Measurements from ENCODE around the gene PHOSPHO2. TPM values are rescaled to one million over a fixed set of nuclear protein-coding genes. Genes with fewer than 3 reads are reported as not detected.

Gene PHOSPHO2
- total RNA-seq, 4 donors from 2014 or later = 12.1 to 20.0 (median 13.2) TPM

DNA sequence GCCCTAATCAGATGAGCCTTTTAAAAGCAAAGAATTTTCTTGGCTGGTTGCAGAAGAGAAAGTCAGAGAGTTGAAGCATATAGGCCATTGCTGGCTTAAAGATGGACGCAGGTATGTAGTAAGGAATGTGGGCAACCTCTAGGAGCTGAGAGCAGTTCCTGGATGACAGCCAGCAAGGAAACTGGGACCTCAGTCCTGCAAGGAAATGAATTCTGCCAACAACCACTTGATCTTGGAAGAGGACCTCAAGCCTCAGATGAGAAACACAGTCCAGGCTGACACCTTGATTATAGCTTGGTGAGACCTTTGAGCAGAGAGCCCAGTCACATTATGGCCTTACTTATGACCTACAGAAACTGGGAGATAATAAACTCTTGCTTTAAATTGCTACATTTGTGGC is 15.7 kb downstream of the PHOSPHO2 start:
- DNase-seq = peak; percentile 62 to 66
- no peak overlapping the region for H3K4me3 ChIP-seq (replicated peaks in 1 of 3)
- no peaks in the 10 kb centered on the region for H3K9me3 ChIP-seq
- intact Hi-C loops (cut with DNase I) = no loop called here
- peaks cover 8 to 13% of the 10 kb centered on the region in 2 donors for H3K4me1 ChIP-seq
- H3K27me3 ChIP-seq = no peaks in the 10 kb centered on the region
- no peak overlapping the region for H3K27ac ChIP-seq
- WGBS, 2 donors = 23 to 50% methylated on average over 1 of the region's 1 CpG
- H3K36me3 ChIP-seq = no peaks in the 10 kb centered on the region
- TF ChIP-seq POLR2A (IDR thresholded peaks at IDR 0.05) = no peak
- TF ChIP-seq, protein P1, sequence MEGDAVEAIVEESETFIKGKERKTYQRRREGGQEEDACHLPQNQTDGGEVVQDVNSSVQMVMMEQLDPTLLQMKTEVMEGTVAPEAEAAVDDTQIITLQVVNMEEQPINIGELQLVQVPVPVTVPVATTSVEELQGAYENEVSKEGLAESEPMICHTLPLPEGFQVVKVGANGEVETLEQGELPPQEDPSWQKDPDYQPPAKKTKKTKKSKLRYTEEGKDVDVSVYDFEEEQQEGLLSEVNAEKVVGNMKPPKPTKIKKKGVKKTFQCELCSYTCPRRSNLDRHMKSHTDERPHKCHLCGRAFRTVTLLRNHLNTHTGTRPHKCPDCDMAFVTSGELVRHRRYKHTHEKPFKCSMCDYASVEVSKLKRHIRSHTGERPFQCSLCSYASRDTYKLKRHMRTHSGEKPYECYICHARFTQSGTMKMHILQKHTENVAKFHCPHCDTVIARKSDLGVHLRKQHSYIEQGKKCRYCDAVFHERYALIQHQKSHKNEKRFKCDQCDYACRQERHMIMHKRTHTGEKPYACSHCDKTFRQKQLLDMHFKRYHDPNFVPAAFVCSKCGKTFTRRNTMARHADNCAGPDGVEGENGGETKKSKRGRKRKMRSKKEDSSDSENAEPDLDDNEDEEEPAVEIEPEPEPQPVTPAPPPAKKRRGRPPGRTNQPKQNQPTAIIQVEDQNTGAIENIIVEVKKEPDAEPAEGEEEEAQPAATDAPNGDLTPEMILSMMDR (IDR thresholded peaks at IDR 0.05) = no peak

DNA sequence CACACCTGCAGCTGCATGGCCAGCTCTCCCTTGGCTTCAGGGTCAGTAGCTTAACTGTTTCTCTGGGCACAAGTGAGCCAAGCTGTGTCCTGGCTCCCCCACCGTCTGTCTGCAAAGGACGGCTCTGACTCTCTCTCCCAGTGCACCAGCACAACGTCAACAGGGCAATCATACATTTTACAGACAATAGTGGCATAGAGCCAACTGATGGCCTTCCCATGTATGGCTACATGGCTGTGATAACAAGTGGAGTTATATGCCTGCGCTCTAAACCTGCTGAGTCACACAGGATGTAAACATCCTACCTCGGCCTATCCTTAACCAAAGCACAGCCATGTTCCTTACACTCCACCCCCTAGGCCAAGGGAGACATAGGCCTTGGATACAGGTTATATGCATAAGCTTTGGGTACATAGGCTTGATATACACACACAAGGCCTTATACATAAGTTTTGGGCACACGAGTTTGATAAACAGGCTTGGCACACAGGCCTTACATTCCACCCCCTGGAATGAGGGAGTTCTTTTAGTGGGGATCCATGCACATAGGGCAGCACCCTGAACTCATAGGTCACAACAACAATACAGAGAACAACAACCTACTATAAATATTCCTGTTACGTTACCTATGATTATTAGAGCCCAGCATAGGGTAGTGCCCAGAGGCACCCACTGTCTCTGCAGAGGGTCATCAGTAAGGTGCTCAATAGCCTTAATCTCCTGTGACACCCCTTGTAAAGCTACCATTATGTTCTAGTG is 17.7 kb downstream of the PHOSPHO2 start:
- H3K9me3 ChIP-seq = no peaks in the 10 kb centered on the region
- intact Hi-C loops (cut with DNase I) = no loop called here
- peaks cover 0 to 9% of the 10 kb centered on the region in 2 donors for H3K4me1 ChIP-seq
- TF ChIP-seq POLR2A (IDR thresholded peaks at IDR 0.05) = no peak
- TF ChIP-seq, protein P1 (IDR thresholded peaks at IDR 0.05) = no peak
- no peaks in the 10 kb centered on the region for H3K36me3 ChIP-seq
- H3K27me3 ChIP-seq = no peaks in the 10 kb centered on the region
- H3K27ac ChIP-seq = no peak overlapping the region
- WGBS, 2 donors = 69 to 79% methylated on average over 7 of the region's 7 CpGs
- DNase-seq = no peak
- H3K4me3 ChIP-seq (replicated peaks in 1 of 3) = no peak overlapping the region

DNA sequence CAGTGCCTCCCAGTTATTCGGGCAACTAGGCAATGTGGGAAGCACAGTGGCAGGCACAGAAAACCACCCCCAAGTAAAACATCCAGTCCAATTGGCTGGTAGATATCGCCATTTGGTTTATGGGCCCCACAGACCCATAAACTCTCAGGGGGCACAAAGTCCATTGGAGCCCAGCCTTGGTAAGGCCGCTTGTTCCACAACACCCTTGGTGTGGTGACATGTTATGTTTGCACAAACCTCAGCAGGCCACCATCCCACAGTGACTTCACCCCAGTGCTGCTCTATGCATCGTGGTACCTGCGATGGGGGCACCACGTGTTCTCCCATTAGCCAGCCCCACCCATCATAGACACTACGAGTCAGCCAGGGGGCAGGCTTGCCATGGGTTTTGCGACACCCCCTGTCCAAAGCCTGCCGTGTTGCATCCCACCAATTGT is 18.5 kb downstream of the PHOSPHO2 start:
- intact Hi-C loops (cut with DNase I) = no loop called here
- Histone ChIP-seq H3K27me3 (no peaks in the 10 kb centered on the region), H3K4me3 (replicated peaks in 1 of 3) (no peak overlapping the region), H3K36me3 (no peaks in the 10 kb centered on the region), H3K27ac (no peak overlapping the region), H3K4me1 (peaks cover 0 to 9% of the 10 kb centered on the region in 2 donors), H3K9me3 (no peaks in the 10 kb centered on the region)
- no peak for DNase-seq
- TF ChIP-seq, protein P1 (IDR thresholded peaks at IDR 0.05) = no peak
- no peak for TF ChIP-seq POLR2A (IDR thresholded peaks at IDR 0.05)
- WGBS, 2 donors = 93 to 100% methylated on average over 3 to 5 of the region's 9 CpGs

DNA sequence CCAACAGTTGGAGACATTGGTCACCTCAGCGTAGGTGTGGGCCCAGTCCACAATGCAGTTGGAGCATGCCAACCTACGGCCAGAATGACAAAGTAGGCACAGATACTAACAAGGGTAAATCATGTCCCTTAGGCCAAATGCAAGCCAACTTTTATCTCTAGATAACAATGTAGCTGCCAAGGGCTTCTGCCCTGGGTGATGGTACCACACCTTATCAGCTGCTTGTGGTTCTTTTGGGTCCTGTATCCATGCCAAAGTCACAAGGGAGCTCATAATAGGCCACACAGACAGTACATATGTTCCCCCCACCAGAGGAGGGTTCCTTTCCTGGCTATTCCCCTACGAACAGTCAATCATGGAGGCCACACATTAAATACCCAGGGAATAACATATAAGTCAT is 19.1 kb downstream of the PHOSPHO2 start:
- intact Hi-C loops (cut with DNase I) = no loop called here
- Histone ChIP-seq H3K4me3 (replicated peaks in 1 of 3) (no peak overlapping the region), H3K4me1 (peaks cover 0 to 9% of the 10 kb centered on the region in 2 donors), H3K9me3 (no peaks in the 10 kb centered on the region), H3K27me3 (no peaks in the 10 kb centered on the region), H3K36me3 (no peaks in the 10 kb centered on the region), H3K27ac (no peak overlapping the region)
- 95 to 98% methylated on average over 3 of the region's 3 CpGs for WGBS, 2 donors
- DNase-seq = no peak
- TF ChIP-seq POLR2A (IDR thresholded peaks at IDR 0.05) = no peak
- TF ChIP-seq, protein P1 (IDR thresholded peaks at IDR 0.05) = no peak

DNA sequence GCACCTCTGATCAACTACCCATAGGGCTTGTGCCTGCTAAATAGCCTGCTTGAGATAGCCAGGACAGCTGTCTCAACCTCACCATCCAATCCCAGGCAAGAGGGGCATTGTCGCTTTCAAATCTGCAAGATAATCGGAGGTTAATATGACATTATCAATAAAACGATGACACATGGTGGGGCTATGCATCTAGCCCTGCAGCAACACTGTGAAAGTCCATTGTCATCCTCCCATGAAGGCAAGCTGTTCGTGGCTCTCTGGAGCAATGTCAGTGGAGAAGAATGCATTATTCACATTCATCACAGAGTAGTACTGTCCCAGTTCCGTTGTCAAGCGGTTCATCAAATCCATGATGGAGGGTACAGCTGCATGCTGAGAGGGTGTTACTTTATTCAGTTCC is 20.4 kb downstream of the PHOSPHO2 start:
- H3K36me3 ChIP-seq = no peaks in the 10 kb centered on the region
- H3K4me1 ChIP-seq = peaks cover 0 to 9% of the 10 kb centered on the region in 2 donors
- H3K9me3 ChIP-seq = no peaks in the 10 kb centered on the region
- no peaks in the 10 kb centered on the region for H3K27me3 ChIP-seq
- no peak for DNase-seq
- TF ChIP-seq, protein P1 (IDR thresholded peaks at IDR 0.05) = no peak
- no peak for TF ChIP-seq POLR2A (IDR thresholded peaks at IDR 0.05)
- no peak overlapping the region for H3K4me3 ChIP-seq (replicated peaks in 1 of 3)
- 87 to 98% methylated on average over 6 of the region's 6 CpGs for WGBS, 2 donors
- intact Hi-C loops (cut with DNase I) = no loop called here
- H3K27ac ChIP-seq = no peak overlapping the region

Measured in thyroid gland (tissue), 4 donors.